ENCODE measurements around the gene OR8H1. TPM values are rescaled to one million over a fixed set of nuclear protein-coding genes. Genes with fewer than 3 reads are reported as not detected.

The OR8H1 gene
- not detected in 2 replicates for total RNA-seq

DNA sequence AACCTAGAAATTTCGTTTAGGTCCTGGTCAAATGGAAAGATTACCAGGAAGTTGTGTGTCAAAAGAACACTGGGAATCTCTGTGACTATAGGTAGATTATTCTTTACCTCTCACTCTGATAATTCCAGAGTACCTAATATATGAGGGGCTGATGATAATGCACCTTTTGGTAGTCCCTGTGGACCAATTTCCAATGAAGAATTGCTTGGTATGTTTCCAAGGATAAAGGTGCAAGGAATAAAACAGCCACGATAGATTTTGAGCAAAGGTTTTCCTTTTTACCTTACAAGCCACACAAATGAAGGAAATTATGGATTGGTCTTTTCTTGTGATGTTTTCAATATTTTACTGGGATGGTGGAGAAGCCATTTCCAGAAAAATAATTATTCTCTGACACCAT lies at the start of gene OR8H1:
Gene OR8H1 (minus strand): TSS at position 101 of the 400 bp plus-strand sequence. CDS start 1,192 bp downstream, outside the sequence.
- Histone ChIP-seq H2AFZ (ENCODE audit: low read length) (no peak within 1 kb of the TSS), H3K4me2 (ENCODE audit: insufficient read depth, low read length) (no peak within 1 kb of the TSS), H3K36me3 (ENCODE audit: insufficient read depth, low read length) (no peaks in the 10 kb centered on the region), H3K4me1 (ENCODE audit: insufficient read depth, low read length) (no peaks in the 10 kb centered on the region), H3K79me2 (ENCODE audit: insufficient read depth, low read length) (no peaks in the 10 kb centered on the region), H3K27ac (ENCODE audit: low read depth, low read length) (no peak within 1 kb of the TSS), H3K9me3 (ENCODE audit: low read depth, low read length) (no peaks in the 10 kb centered on the region), H4K20me1 (ENCODE audit: insufficient read depth, low read length) (no peaks in the 10 kb centered on the region), H3K4me3 (ENCODE audit: insufficient read depth, low read length) (no peak within 1 kb of the TSS), H3K27me3 (ENCODE audit: insufficient read depth, low read length) (no peaks in the 10 kb centered on the region)
- TF ChIP-seq CTCF (IDR thresholded peaks at IDR 0.05; ENCODE audit: extremely low read depth, low read depth, low read length) = no peak
- DNase-seq (ENCODE audit: insufficient read length, low spot score, missing footprints) = no peak

GRCh38 chr11:56340289-56340688 lies 48.2 kb upstream of the OR8H1 start:
- DNase-seq (ENCODE audit: insufficient read length, low spot score, missing footprints) = no peak
- no peaks in the 10 kb centered on the region for H3K4me1 ChIP-seq (ENCODE audit: insufficient read depth, low read length)
- H3K36me3 ChIP-seq (ENCODE audit: insufficient read depth, low read length) = no peaks in the 10 kb centered on the region
- H3K79me2 ChIP-seq (ENCODE audit: insufficient read depth, low read length) = no peaks in the 10 kb centered on the region
- no peaks in the 10 kb centered on the region for H4K20me1 ChIP-seq (ENCODE audit: insufficient read depth, low read length)
- H3K27me3 ChIP-seq (ENCODE audit: insufficient read depth, low read length) = no peaks in the 10 kb centered on the region
- TF ChIP-seq CTCF (IDR thresholded peaks at IDR 0.05; ENCODE audit: extremely low read depth, low read depth, low read length) = no peak
- H3K27ac ChIP-seq (ENCODE audit: low read depth, low read length) = no peak overlapping the region
- H3K9me3 ChIP-seq (ENCODE audit: low read depth, low read length) = peaks cover 7% of the 10 kb centered on the region
- no peak overlapping the region for H3K4me2 ChIP-seq (ENCODE audit: insufficient read depth, low read length)
- H3K4me3 ChIP-seq (ENCODE audit: insufficient read depth, low read length) = no peak overlapping the region
- H2AFZ ChIP-seq (ENCODE audit: low read length) = no peak overlapping the region

DNA sequence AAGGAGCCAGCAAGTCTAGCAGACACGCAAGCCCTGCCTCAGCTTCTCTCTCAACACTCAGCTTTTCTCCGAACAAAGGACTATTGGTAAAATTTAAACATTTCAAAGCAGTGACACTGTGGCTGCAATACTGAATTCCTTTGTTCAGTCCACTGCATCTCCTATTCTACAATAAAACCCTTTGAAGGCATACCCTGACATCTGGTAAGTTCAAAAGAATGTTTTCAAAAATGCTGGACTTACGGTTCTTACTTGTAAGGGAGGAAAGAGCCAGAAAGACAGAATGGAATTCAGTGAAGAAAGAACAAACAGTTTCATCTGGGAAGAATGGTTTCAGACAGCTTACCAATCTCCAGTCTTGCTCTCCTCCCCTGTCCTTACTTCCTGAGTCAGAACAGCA lies 41.1 kb upstream of the OR8H1 start:
- Histone ChIP-seq H3K4me3 (ENCODE audit: insufficient read depth, low read length) (no peak overlapping the region), H3K4me2 (ENCODE audit: insufficient read depth, low read length) (no peak overlapping the region), H3K79me2 (ENCODE audit: insufficient read depth, low read length) (no peaks in the 10 kb centered on the region), H3K27me3 (ENCODE audit: insufficient read depth, low read length) (no peaks in the 10 kb centered on the region), H3K27ac (ENCODE audit: low read depth, low read length) (no peak overlapping the region), H2AFZ (ENCODE audit: low read length) (no peak overlapping the region), H3K4me1 (ENCODE audit: insufficient read depth, low read length) (no peaks in the 10 kb centered on the region), H3K9me3 (ENCODE audit: low read depth, low read length) (no peaks in the 10 kb centered on the region), H4K20me1 (ENCODE audit: insufficient read depth, low read length) (no peaks in the 10 kb centered on the region), H3K36me3 (ENCODE audit: insufficient read depth, low read length) (no peaks in the 10 kb centered on the region)
- no peak for DNase-seq (ENCODE audit: insufficient read length, low spot score, missing footprints)
- TF ChIP-seq CTCF (IDR thresholded peaks at IDR 0.05; ENCODE audit: extremely low read depth, low read depth, low read length) = no peak

- H3K27me3 ChIP-seq (ENCODE audit: insufficient read depth, low read length) = no peaks in the 10 kb centered on the region
- H3K9me3 ChIP-seq (ENCODE audit: low read depth, low read length) = no peaks in the 10 kb centered on the region
- H2AFZ ChIP-seq (ENCODE audit: low read length) = no peak overlapping the region
- no peaks in the 10 kb centered on the region for H3K36me3 ChIP-seq (ENCODE audit: insufficient read depth, low read length)
- H3K27ac ChIP-seq (ENCODE audit: low read depth, low read length) = no peak overlapping the region
- no peaks in the 10 kb centered on the region for H3K4me1 ChIP-seq (ENCODE audit: insufficient read depth, low read length)
- TF ChIP-seq CTCF (IDR thresholded peaks at IDR 0.05; ENCODE audit: extremely low read depth, low read depth, low read length) = no peak
- no peaks in the 10 kb centered on the region for H4K20me1 ChIP-seq (ENCODE audit: insufficient read depth, low read length)
- H3K4me3 ChIP-seq (ENCODE audit: insufficient read depth, low read length) = no peak overlapping the region
- H3K79me2 ChIP-seq (ENCODE audit: insufficient read depth, low read length) = no peaks in the 10 kb centered on the region
- DNase-seq (ENCODE audit: insufficient read length, low spot score, missing footprints) = peak; percentile 54
- H3K4me2 ChIP-seq (ENCODE audit: insufficient read depth, low read length) = no peak overlapping the region
Measured at GRCh38 chr11:56331861-56332491, 39.9 kb upstream of the OR8H1 start.
